ENCODE measurements around the gene PPP1R16B.
"Not testable (repeated sequence)": the region's sequence is repeated elsewhere in the genome, so short reads cannot be mapped to it uniquely, and the experiment has no call there.

Gene PPP1R16B

DNA sequence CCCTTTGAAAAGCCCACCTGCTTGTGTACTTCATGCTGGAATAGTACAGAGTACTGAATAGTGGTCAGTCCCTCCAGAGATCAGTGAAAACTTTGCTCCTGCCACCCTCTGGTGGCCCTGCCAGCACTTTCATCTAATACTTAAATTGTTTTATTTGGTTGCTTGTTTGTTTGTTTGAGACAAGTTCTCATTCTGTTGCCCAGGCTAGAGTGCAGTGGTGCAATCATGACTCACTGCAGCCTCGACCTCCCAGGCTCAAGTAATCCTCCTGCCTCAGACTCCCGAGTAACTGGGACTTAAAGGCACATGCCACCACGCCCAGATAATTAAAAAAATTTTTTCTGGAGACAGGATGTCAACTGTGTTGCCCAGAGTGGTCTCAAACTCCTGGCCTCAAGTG lies 129.8 kb downstream of the PPP1R16B start:
- DNase-seq (ENCODE audit: low read depth), result no peak

GRCh38 chr20:38935967-38936407 lies 130.5 kb downstream of the PPP1R16B start:
- DNase-seq (ENCODE audit: low read depth), result no peak

GRCh38 chr20:38937000-38937399 lies 131.5 kb downstream of the PPP1R16B start:
- no peak for DNase-seq (ENCODE audit: low read depth)

- no peak for DNase-seq (ENCODE audit: low read depth)
These were observed 132.5 kb downstream of the PPP1R16B start for GRCh38 chr20:38937978-38938473.

DNA sequence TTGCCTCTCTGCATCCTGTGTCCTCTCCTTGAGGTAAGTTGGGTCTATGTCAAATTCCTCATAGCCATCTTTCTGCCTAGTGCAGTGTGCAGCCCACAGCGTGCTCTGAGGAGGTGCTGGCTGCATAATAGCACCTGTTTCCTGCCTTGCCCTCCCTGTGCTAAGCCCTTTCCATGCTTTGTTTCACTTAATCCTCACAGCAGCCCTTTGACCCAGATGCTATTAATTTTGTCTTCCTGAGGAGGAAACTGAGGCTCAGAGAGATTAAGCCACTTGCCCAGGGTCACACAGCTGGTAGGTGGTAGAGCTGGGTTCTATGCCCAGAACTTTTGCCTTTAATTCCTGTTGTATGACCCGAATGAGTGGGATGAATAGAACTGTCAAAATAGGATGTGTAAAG lies 134.2 kb downstream of the PPP1R16B start:
- DNase-seq (ENCODE audit: low read depth), result no peak

DNA sequence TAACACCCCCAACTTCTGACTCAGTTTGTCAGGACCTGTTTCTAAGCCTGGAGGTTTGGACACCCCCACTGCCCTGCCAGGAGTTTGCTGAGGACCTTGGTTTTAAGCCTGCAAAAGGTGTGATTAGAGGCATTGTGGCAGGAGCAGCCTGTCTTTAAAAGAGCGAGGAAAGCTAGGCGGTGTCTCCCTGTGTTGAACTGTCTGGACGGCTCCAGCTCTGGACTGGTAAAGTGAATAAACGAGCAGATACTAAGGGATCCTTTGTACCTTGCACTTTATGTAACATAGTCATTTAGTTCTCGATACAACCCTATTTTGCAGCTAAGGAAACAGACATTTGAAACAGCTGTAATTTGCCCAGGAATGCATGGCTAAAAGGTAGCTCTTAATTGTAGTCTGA lies 135.1 kb downstream of the PPP1R16B start:
- no peak for DNase-seq (ENCODE audit: low read depth)

- no peak for DNase-seq (ENCODE audit: low read depth)
These were observed 136.4 kb downstream of the PPP1R16B start for GRCh38 chr20:38941726-38942389.

GRCh38 chr20:38945012-38945411 lies 139.5 kb downstream of the PPP1R16B start:
- DNase-seq (ENCODE audit: low read depth), result no peak

DNA sequence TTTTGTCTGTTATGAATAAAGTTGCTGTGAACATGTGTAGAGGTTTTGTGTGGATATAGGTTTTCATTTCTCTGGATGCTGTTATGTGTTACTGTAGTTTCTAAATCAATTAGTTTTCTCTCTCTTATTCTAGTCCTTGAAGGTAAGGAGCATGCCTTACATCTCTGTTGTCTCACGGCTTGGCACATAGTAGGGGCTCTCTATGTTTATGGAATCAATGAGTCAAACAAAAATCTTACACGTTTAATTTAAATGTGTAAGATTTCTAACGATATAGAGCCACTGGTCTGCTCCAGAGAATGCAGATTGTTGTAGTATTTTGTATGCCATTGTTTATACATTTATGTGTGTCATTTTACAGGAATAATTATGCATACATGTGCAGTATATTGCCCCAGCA lies 141.3 kb downstream of the PPP1R16B start:
- no peak for DNase-seq (ENCODE audit: low read depth)

DNA sequence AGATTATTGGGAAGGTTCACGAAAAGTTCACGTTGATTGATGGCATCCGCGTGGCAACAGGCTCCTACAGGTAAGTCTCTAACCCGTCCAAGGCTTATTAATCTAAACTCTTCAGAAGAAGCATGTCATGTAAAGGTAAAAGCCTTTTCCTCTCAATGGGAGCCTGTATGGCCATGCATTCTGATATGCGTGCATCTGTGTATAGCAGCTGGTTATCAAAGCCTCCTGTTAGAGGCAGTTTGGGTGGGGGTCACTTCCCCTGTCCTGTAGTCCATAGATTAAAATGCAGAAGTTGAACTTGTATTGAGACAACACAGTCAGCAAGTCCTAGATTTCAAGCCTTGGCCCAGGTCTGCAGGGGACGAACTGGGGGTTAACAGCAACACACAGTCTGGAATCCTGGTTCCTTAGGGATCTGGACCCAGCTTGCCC lies 142.4 kb downstream of the PPP1R16B start:
- no peak for DNase-seq (ENCODE audit: low read depth)

- DNase-seq (ENCODE audit: low read depth), result no peak
These were observed 144.8 kb downstream of the PPP1R16B start for GRCh38 chr20:38950254-38950653.

DNA sequence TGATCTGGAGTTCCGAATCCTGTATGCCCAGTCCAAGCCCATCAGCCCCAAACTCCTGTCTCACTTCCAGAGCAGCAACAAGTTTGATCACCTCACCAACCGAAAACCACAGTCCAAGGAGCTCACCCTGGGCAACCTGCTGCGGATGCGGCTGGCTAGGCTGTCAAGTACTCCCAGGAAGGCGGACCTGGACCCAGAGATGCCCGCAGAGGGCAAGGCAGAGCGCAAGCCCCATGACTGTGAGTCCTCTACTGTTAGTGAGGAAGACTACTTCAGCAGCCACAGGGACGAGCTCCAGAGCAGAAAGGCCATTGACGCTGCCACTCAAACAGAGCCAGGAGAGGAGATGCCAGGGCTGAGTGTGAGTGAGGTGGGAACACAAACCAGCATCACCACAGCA lies 146.1 kb downstream of the PPP1R16B start:
- DNase-seq (ENCODE audit: low read depth), result no peak

DNA sequence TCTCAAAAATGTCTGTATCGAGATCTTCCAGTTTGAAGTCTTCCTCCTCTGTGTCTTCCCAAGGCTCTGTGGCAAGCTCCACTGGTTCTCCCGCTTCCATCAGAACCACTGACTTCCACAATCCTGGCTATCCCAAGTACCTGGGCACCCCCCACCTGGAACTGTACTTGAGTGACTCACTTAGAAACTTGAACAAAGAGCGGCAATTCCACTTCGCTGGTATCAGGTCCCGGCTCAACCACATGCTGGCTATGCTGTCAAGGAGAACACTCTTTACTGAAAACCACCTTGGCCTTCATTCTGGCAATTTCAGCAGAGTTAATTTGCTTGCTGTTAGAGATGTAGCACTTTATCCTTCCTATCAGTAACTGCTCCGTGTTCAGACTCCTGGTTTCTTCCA lies 146.7 kb downstream of the PPP1R16B start:
- DNase-seq (ENCODE audit: low read depth), result no peak

- DNase-seq (ENCODE audit: low read depth), result no peak
These were observed 148.3 kb downstream of the PPP1R16B start for GRCh38 chr20:38953630-38954340.

- DNase-seq (ENCODE audit: low read depth), result no peak
These were observed 151.9 kb downstream of the PPP1R16B start for GRCh38 chr20:38957235-38957876.

DNA sequence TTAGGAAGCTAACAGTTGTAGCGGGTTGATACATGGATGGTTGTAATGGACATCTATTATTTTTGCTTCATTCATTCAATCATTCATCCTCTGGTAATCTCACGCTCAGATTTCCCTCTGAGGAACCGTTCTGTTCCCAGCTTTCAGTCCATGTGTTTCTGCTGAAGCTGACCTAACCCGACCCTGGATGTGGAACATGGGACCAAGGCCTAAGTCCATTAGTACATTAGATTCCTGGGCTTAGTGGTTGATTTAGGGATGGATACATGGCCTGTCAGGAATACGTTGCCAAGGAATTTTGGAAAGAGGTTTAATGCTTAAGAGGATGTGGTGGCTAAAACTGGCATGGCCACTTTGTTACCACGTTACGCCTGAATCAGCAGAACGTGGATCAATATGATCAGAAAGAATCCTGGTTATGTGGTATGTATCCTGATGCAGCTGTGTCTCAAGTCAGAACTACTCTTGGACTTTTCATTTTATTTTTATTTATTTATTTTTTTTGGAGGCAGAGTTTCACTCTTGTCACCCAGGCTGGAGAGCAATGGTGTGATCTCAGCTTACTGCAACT lies 152.5 kb downstream of the PPP1R16B start:
- no peak for DNase-seq (ENCODE audit: low read depth)

DNA sequence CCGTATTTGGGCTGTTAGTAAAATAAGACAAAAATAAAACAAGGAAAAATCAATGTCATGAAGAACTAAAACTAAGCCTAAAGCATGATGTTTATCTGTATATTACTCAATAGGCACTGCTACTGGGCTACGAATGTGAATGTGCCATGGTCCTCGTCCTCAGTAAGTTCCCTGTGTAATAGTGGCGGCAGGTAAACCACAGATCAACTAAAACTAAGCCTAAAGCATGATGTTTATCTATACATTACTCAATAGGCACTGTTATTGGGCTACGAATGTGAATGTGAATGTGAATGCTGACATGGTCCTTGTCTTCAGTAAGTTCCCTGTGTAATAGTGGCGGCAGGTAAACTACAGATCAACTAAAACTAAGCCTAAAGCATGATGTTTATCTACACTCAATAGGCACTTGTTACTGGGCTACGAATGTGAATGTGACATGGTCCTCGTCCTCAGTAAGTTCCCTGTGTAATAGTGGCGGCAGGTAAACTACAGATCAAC lies 154.7 kb downstream of the PPP1R16B start:
- not testable (repeated sequence) for DNase-seq (ENCODE audit: low read depth)

GRCh38 chr20:38961530-38962043 lies 156.1 kb downstream of the PPP1R16B start:
- no peak for DNase-seq (ENCODE audit: low read depth)

DNA sequence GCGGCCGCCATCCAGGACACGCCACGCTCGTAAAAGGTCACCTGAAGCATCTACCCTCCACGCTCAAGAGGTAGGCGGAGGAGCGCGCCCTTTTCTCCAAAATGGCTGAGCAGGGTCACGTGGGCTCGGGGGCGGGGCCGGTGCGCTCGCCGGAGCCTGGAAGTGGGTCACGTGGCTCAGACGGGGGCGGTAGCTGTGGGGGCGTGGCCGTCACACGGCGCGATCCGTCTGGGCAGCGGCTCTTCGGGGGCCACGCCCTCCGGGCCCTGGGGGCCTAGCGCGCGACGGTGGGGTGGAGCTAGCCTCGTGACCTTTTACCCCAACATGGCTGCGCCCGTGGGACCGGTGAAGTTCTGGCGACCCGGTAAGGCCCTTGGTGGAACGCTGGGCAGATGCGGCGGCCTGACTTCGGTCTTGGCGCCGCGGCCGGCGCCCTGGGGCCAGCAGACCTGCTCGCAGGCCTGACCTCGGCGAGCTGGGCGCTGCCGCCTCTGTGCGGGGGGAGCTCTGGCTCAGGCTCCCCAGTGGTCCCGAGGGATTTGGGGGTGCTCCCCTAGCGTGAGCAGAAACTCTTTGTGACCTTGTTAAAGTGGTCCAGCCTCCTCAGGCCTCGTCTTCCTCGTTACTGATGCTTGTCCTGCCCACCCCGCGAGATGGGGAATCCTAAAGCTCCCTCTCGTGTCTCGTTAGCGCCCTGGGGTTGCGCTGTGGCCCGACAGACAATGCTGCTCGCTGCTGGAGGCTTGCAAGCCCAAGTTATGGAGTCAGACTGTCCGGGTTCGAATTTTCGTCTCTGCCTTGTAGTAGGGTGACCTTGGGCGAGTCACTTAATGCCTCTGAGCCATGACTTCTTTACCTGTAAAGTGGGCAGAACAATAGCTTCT lies 156.8 kb downstream of the PPP1R16B start, which contains the start of gene DHX35:
Gene DHX35 (plus strand): TSS at position 301 of the 884 bp plus-strand sequence. CDS start 24 bp downstream, at position 325.
- DNase-seq (ENCODE audit: low read depth), result peak; percentile 96

DNA sequence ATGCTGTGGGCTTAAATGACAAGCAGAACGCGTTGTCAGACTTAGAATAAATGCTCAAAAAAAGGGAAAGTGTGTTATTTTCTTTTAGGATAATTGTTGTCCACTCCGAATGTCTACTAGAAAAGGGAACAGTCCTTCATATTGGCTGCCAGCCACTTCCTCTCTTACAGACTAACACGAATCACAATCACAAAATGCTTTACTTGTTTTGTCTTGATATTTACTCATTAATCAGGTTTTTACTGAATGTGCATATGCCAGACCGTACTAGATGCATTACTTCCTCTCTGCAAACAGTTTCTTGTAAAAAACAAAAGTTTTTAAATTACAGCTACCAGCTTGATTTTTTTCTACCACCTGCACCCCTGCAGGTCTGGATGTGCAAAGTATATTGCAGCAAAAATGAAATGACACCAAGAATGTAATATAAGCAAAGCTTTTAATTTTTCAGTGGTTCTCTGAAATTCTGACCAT lies 157.5 kb downstream of the PPP1R16B start:
- no peak for DNase-seq (ENCODE audit: low read depth)

GRCh38 chr20:38963745-38964144 lies 158.2 kb downstream of the PPP1R16B start:
- no peak for DNase-seq (ENCODE audit: low read depth)
